ENCODE results near the gene C1orf105. TPM values are rescaled to one million over a fixed set of nuclear protein-coding genes. Genes with fewer than 3 reads are reported as not detected.
"Not testable (repeated sequence)": the region's sequence is repeated elsewhere in the genome, so short reads cannot be mapped to it uniquely, and the experiment has no call there.

Gene C1orf105
- total RNA-seq, 2 donors from 2014 or later, result not detected

GRCh38 chr1:172473302-172473701, 52.8 kb downstream of the C1orf105 start:
- DNase-seq (ENCODE audit: low spot score), result no peak
- intact Hi-C loops (cut with DNase I), result no loop called here

- DNase-seq (ENCODE audit: low spot score), result no peak
- intact Hi-C loops (cut with DNase I), result no loop called here
These were observed 53.4 kb downstream of the C1orf105 start for GRCh38 chr1:172473842-172474241.

- DNase-seq (ENCODE audit: low spot score), result no peak
- intact Hi-C loops (cut with DNase I), result no loop called here
These were observed 55.8 kb downstream of the C1orf105 start for GRCh38 chr1:172476218-172476811.

- no peak for DNase-seq (ENCODE audit: low spot score)
- intact Hi-C loops (cut with DNase I), result no loop called here
These were observed 56.7 kb downstream of the C1orf105 start for GRCh38 chr1:172477216-172477615.

- intact Hi-C loops (cut with DNase I), result no loop called here
- no peak for DNase-seq (ENCODE audit: low spot score)
These were observed 57.3 kb downstream of the C1orf105 start for GRCh38 chr1:172477741-172478140.

GRCh38 chr1:172478485-172478884, 58.0 kb downstream of the C1orf105 start:
- DNase-seq (ENCODE audit: low spot score), result no peak
- intact Hi-C loops (cut with DNase I), result no loop called here

- no peak for DNase-seq (ENCODE audit: low spot score)
- intact Hi-C loops (cut with DNase I), result no loop called here
These were observed 59.9 kb downstream of the C1orf105 start for GRCh38 chr1:172480431-172480830.

- intact Hi-C loops (cut with DNase I), result no loop called here
- DNase-seq (ENCODE audit: low spot score), result no peak
These were observed 61.6 kb downstream of the C1orf105 start for GRCh38 chr1:172482044-172482443.

GRCh38 chr1:172483448-172483847, 63.0 kb downstream of the C1orf105 start:
- intact Hi-C loops (cut with DNase I), result no loop called here
- no peak for DNase-seq (ENCODE audit: low spot score)

GRCh38 chr1:172484252-172484651, 63.8 kb downstream of the C1orf105 start:
- no peak for DNase-seq (ENCODE audit: low spot score)
- intact Hi-C loops (cut with DNase I), result no loop called here

- no peak for DNase-seq (ENCODE audit: low spot score)
- intact Hi-C loops (cut with DNase I), result no loop called here
These were observed 65.1 kb downstream of the C1orf105 start for GRCh38 chr1:172485626-172486025.

GRCh38 chr1:172486805-172487454, 66.4 kb downstream of the C1orf105 start:
- no peak for DNase-seq (ENCODE audit: low spot score)
- intact Hi-C loops (cut with DNase I), result no loop called here

- no peak for DNase-seq (ENCODE audit: low spot score)
- intact Hi-C loops (cut with DNase I), result no loop called here
These were observed 67.1 kb downstream of the C1orf105 start for GRCh38 chr1:172487550-172487949.

GRCh38 chr1:172488393-172488792, 67.9 kb downstream of the C1orf105 start:
- intact Hi-C loops (cut with DNase I), result no loop called here
- no peak for DNase-seq (ENCODE audit: low spot score)

- no peak for DNase-seq (ENCODE audit: low spot score)
- intact Hi-C loops (cut with DNase I), result no loop called here
These were observed 69.4 kb downstream of the C1orf105 start for GRCh38 chr1:172489847-172490246.

GRCh38 chr1:172492421-172492820, 71.9 kb downstream of the C1orf105 start:
- no peak for DNase-seq (ENCODE audit: low spot score)
- intact Hi-C loops (cut with DNase I), result no loop called here

GRCh38 chr1:172494166-172494565, 73.7 kb downstream of the C1orf105 start:
- intact Hi-C loops (cut with DNase I), result no loop called here

GRCh38 chr1:172496127-172496526, 75.6 kb downstream of the C1orf105 start:
- intact Hi-C loops (cut with DNase I); DNase-seq (ENCODE audit: low spot score): not testable (repeated sequence)

More at GRCh38 chr1:172494166-172494565, 73.7 kb downstream of the C1orf105 start:
- no peak for DNase-seq (ENCODE audit: low spot score)

- no peak for DNase-seq (ENCODE audit: low spot score)
These were observed 76.2 kb downstream of the C1orf105 start for GRCh38 chr1:172496678-172497077.

GRCh38 chr1:172497230-172497629, 76.7 kb downstream of the C1orf105 start:
- intact Hi-C loops (cut with DNase I), result no loop called here
- no peak for DNase-seq (ENCODE audit: low spot score)

More at GRCh38 chr1:172496678-172497077, 76.2 kb downstream of the C1orf105 start:
- intact Hi-C loops (cut with DNase I), result no loop called here

GRCh38 chr1:172498857-172499256, 78.4 kb downstream of the C1orf105 start:
- intact Hi-C loops (cut with DNase I), result no loop called here
- no peak for DNase-seq (ENCODE audit: low spot score)
